ENCODE results near the gene SASH1. TPM values are rescaled to one million over a fixed set of nuclear protein-coding genes. Genes with fewer than 3 reads are reported as not detected.

Gene SASH1
- total RNA-seq, 1 donor from 2014 or later = 28.7 TPM

GRCh38 chr6:148596891-148597455 lies 254.3 kb downstream of the SASH1 start:
- TF ChIP-seq CTCF (IDR thresholded peaks at IDR 0.05; ENCODE audit: unreplicated experiment) = no peak
- Mint-ChIP-seq H3K27me3 (ENCODE audit: low read depth) (no peaks in the 10 kb centered on the region), H3K4me3 (no peak overlapping the region), H3K36me3 (no peaks in the 10 kb centered on the region), H3K27ac (no peak overlapping the region), H3K4me1 (peaks cover 2% of the 10 kb centered on the region), H3K9me3 (peaks cover 11% of the 10 kb centered on the region)
- no peak for DNase-seq (ENCODE audit: low spot score in 2 of 2, unreplicated experiment in 2 of 2)

GRCh38 chr6:148598724-148599123 lies 256.1 kb downstream of the SASH1 start:
- no peak for TF ChIP-seq CTCF (IDR thresholded peaks at IDR 0.05; ENCODE audit: unreplicated experiment)
- Mint-ChIP-seq H3K9me3 (peaks cover 18% of the 10 kb centered on the region), H3K4me1 (peaks cover 2% of the 10 kb centered on the region), H3K36me3 (no peaks in the 10 kb centered on the region), H3K27ac (no peak overlapping the region), H3K27me3 (ENCODE audit: low read depth) (no peaks in the 10 kb centered on the region), H3K4me3 (no peak overlapping the region)
- no peak for DNase-seq (ENCODE audit: low spot score in 2 of 2, unreplicated experiment in 2 of 2)

- no peaks in the 10 kb centered on the region for H3K36me3 Mint-ChIP-seq
Measured at GRCh38 chr6:148599967-148600426, 257.4 kb downstream of the SASH1 start.

More at GRCh38 chr6:148599967-148600426, 257.4 kb downstream of the SASH1 start:
- no peaks in the 10 kb centered on the region for H3K27me3 Mint-ChIP-seq (ENCODE audit: low read depth)
- no peak for DNase-seq (ENCODE audit: low spot score in 2 of 2, unreplicated experiment in 2 of 2)
- TF ChIP-seq CTCF (IDR thresholded peaks at IDR 0.05; ENCODE audit: unreplicated experiment) = no peak
- H3K27ac Mint-ChIP-seq = no peak overlapping the region
- H3K4me1 Mint-ChIP-seq = peaks cover 2% of the 10 kb centered on the region
- H3K9me3 Mint-ChIP-seq = peaks cover 25% of the 10 kb centered on the region
- no peak overlapping the region for H3K4me3 Mint-ChIP-seq
